ENCODE results near the gene RBM11.

RBM11 gene

GRCh38 chr21:14241297-14241696 is 25.3 kb downstream of the RBM11 start:
- Histone ChIP-seq H3K9me3 (no peaks in the 10 kb centered on the region), H3K4me3 (ENCODE audit: low read depth in 1 of 2, low read length in 1 of 2) (no peak overlapping the region), H3K27me3 (no peaks in the 10 kb centered on the region), H3K4me1 (ENCODE audit: control insufficient read depth in 1 of 2, insufficient read depth in 1 of 2, low read depth in 1 of 2, low read length in 1 of 2) (no peaks in the 10 kb centered on the region), H3K36me3 (no peaks in the 10 kb centered on the region), H3K27ac (no peak overlapping the region)
- TF ChIP-seq CTCF (IDR thresholded peaks at IDR 0.05), result no peak

GRCh38 chr21:14243461-14243860 is 27.5 kb downstream of the RBM11 start:
- Histone ChIP-seq H3K27ac (no peak overlapping the region), H3K27me3 (no peaks in the 10 kb centered on the region), H3K4me1 (ENCODE audit: control insufficient read depth in 1 of 2, insufficient read depth in 1 of 2, low read depth in 1 of 2, low read length in 1 of 2) (no peaks in the 10 kb centered on the region), H3K9me3 (no peaks in the 10 kb centered on the region), H3K36me3 (no peaks in the 10 kb centered on the region), H3K4me3 (ENCODE audit: low read depth in 1 of 2, low read length in 1 of 2) (no peak overlapping the region)
- no peak for TF ChIP-seq CTCF (IDR thresholded peaks at IDR 0.05)

GRCh38 chr21:14243874-14244273 is 27.9 kb downstream of the RBM11 start:
- TF ChIP-seq CTCF (IDR thresholded peaks at IDR 0.05), result no peak
- H3K4me3 ChIP-seq (ENCODE audit: low read depth in 1 of 2, low read length in 1 of 2), result no peak overlapping the region
- no peaks in the 10 kb centered on the region for H3K27me3 ChIP-seq
- no peaks in the 10 kb centered on the region for H3K4me1 ChIP-seq (ENCODE audit: control insufficient read depth in 1 of 2, insufficient read depth in 1 of 2, low read depth in 1 of 2, low read length in 1 of 2)
- no peaks in the 10 kb centered on the region for H3K36me3 ChIP-seq
- H3K9me3 ChIP-seq, result no peaks in the 10 kb centered on the region
- no peak overlapping the region for H3K27ac ChIP-seq

GRCh38 chr21:14244911-14245310 is 29.0 kb downstream of the RBM11 start:
- H3K27me3 ChIP-seq, result no peaks in the 10 kb centered on the region
- no peak overlapping the region for H3K27ac ChIP-seq
- no peaks in the 10 kb centered on the region for H3K9me3 ChIP-seq
- no peaks in the 10 kb centered on the region for H3K36me3 ChIP-seq
- no peak overlapping the region for H3K4me3 ChIP-seq (ENCODE audit: low read depth in 1 of 2, low read length in 1 of 2)
- TF ChIP-seq CTCF (IDR thresholded peaks at IDR 0.05), result no peak
- no peaks in the 10 kb centered on the region for H3K4me1 ChIP-seq (ENCODE audit: control insufficient read depth in 1 of 2, insufficient read depth in 1 of 2, low read depth in 1 of 2, low read length in 1 of 2)

GRCh38 chr21:14245711-14246110 is 29.8 kb downstream of the RBM11 start:
- H3K4me1 ChIP-seq (ENCODE audit: control insufficient read depth in 1 of 2, insufficient read depth in 1 of 2, low read depth in 1 of 2, low read length in 1 of 2), result no peaks in the 10 kb centered on the region
- H3K27ac ChIP-seq, result no peak overlapping the region
- no peaks in the 10 kb centered on the region for H3K27me3 ChIP-seq
- H3K4me3 ChIP-seq (ENCODE audit: low read depth in 1 of 2, low read length in 1 of 2), result no peak overlapping the region
- no peak for TF ChIP-seq CTCF (IDR thresholded peaks at IDR 0.05)
- H3K9me3 ChIP-seq, result no peaks in the 10 kb centered on the region
- H3K36me3 ChIP-seq, result no peaks in the 10 kb centered on the region

- H3K4me1 ChIP-seq (ENCODE audit: control insufficient read depth in 1 of 2, insufficient read depth in 1 of 2, low read depth in 1 of 2, low read length in 1 of 2), result peaks cover 4% of the 10 kb centered on the region in 2 experiments
- no peak overlapping the region for H3K27ac ChIP-seq
- no peaks in the 10 kb centered on the region for H3K36me3 ChIP-seq
- H3K9me3 ChIP-seq, result no peaks in the 10 kb centered on the region
- H3K27me3 ChIP-seq, result no peaks in the 10 kb centered on the region
- no peak overlapping the region for H3K4me3 ChIP-seq (ENCODE audit: low read depth in 1 of 2, low read length in 1 of 2)
- no peak for TF ChIP-seq CTCF (IDR thresholded peaks at IDR 0.05)
These were observed 35.4 kb downstream of the RBM11 start for GRCh38 chr21:14251336-14251735.

All from neutrophil (primary cell).